ENCODE results near the gene CACNA1A. TPM values are rescaled to one million over a fixed set of nuclear protein-coding genes. Genes with fewer than 3 reads are reported as not detected.
A peak's percentile ranks its signal among the peaks of the same experiment; 100 is the strongest.

CACNA1A gene
- total and polyA plus RNA-seq, 3 experiments from 2014 or later = 0.20 to 0.42 TPM; not detected in 1

- H3K27me3 Mint-ChIP-seq = no peaks in the 10 kb centered on the region
- no peak overlapping the region for H3K27ac Mint-ChIP-seq
- H3K9me3 Mint-ChIP-seq = no peaks in the 10 kb centered on the region
- ChIA-PET POLR2A (no interaction called here), CTCF (interaction anchor here (0.6 to 4.6 kb wide), 7 partner anchors 8 to 237 kb away, joined by 3 to 30 read pairs (median 3); no protein-coding TSS in a partner anchor)
- Histone ChIP-seq H3K4me3 (ENCODE audit: low read length) (no peak overlapping the region), H3K4me1 (ENCODE audit: insufficient read depth, low read length) (no peaks in the 10 kb centered on the region), H3K36me3 (ENCODE audit: insufficient read depth, low read length) (no peaks in the 10 kb centered on the region), H3K27me3 (ENCODE audit: insufficient read depth, low read length, poor library complexity, severe bottlenecking) (no peaks in the 10 kb centered on the region), H3K27ac (ENCODE audit: low read depth, low read length) (no peak overlapping the region), H3K9me3 (ENCODE audit: low read length) (no peaks in the 10 kb centered on the region)
- H3K4me1 Mint-ChIP-seq = peaks cover 14 to 31% (median 20%) of the 10 kb centered on the region in 3 donors
- H3K4me3 Mint-ChIP-seq = no peak overlapping the region
- DNase-seq = no peak
- H3K36me3 Mint-ChIP-seq = no peaks in the 10 kb centered on the region
These were observed 292.1 kb downstream of the CACNA1A start for GRCh38 chr19:13214036-13214730.

GRCh38 chr19:13212759-13213330 lies 293.4 kb downstream of the CACNA1A start:
- Mint-ChIP-seq H3K36me3 (peaks cover 0 to 2% (median 0%) of the 10 kb centered on the region in 3 donors), H3K27me3 (no peaks in the 10 kb centered on the region), H3K4me3 (peak overlapping the region in 4 of 7 donors; percentile 20 to 87 (median 48)), H3K27ac (peak overlapping the region in 3 of 8 donors; percentile 0 to 91 (median 90)), H3K9me3 (no peaks in the 10 kb centered on the region), H3K4me1 (peaks cover 20 to 38% (median 25%) of the 10 kb centered on the region in 3 donors)
- no peaks in the 10 kb centered on the region for H3K4me1 ChIP-seq (ENCODE audit: insufficient read depth, low read length)
- H3K36me3 ChIP-seq (ENCODE audit: insufficient read depth, low read length) = no peaks in the 10 kb centered on the region
- no peak overlapping the region for H3K4me3 ChIP-seq (ENCODE audit: low read length)
- H3K9me3 ChIP-seq (ENCODE audit: low read length) = no peaks in the 10 kb centered on the region
- H3K27me3 ChIP-seq (ENCODE audit: insufficient read depth, low read length, poor library complexity, severe bottlenecking) = no peaks in the 10 kb centered on the region
- ChIA-PET POLR2A (interaction anchor here (0.6 to 1.4 kb wide), 2 partner anchors 63 to 149 kb away, joined by 3 to 8 read pairs; partner anchors contain the start of genes IER2 and STX10), CTCF (interaction anchor here (1.1 to 4.6 kb wide), 5 partner anchors 19 to 60 kb away, joined by 3 to 30 read pairs (median 5); no protein-coding TSS in a partner anchor)
- peak; percentile 55 to 83 (median 58) for DNase-seq
- no peak overlapping the region for H3K27ac ChIP-seq (ENCODE audit: low read depth, low read length)

GRCh38 chr19:13211426-13212308 lies 294.6 kb downstream of the CACNA1A start:
- H3K4me1 ChIP-seq (ENCODE audit: insufficient read depth, low read length) = no peaks in the 10 kb centered on the region
- peak overlapping the region in 1 of 7 donors; percentile 20 for H3K4me3 Mint-ChIP-seq
- H3K27me3 ChIP-seq (ENCODE audit: insufficient read depth, low read length, poor library complexity, severe bottlenecking) = no peaks in the 10 kb centered on the region
- H3K27me3 Mint-ChIP-seq = no peaks in the 10 kb centered on the region
- POLR2A ChIA-PET = interaction anchor here (0.8 to 1.4 kb wide), 2 partner anchors 56 to 62 kb away, joined by 3 read pairs; partner anchors contain the start of genes IER2 and STX10
- H3K36me3 Mint-ChIP-seq = peaks cover 0 to 2% (median 0%) of the 10 kb centered on the region in 3 donors
- no peak overlapping the region for H3K27ac ChIP-seq (ENCODE audit: low read depth, low read length)
- H3K36me3 ChIP-seq (ENCODE audit: insufficient read depth, low read length) = no peaks in the 10 kb centered on the region
- CTCF ChIA-PET = interaction anchor here (1.5 to 4.6 kb wide), 4 partner anchors 17 to 59 kb away, joined by 4 to 30 read pairs (median 9); no protein-coding TSS in a partner anchor
- DNase-seq = no peak
- H3K9me3 ChIP-seq (ENCODE audit: low read length) = no peaks in the 10 kb centered on the region
- no peaks in the 10 kb centered on the region for H3K9me3 Mint-ChIP-seq
- peak overlapping the region in 1 of 8 donors; percentile 86 for H3K27ac Mint-ChIP-seq
- H3K4me3 ChIP-seq (ENCODE audit: low read length) = no peak overlapping the region
- H3K4me1 Mint-ChIP-seq = peaks cover 22 to 38% (median 25%) of the 10 kb centered on the region in 3 donors

- Mint-ChIP-seq H3K4me1 (peaks cover 22 to 35% (median 23%) of the 10 kb centered on the region in 3 donors), H3K27ac (peak overlapping the region in 1 of 8 donors; percentile 86)
These were observed 295.3 kb downstream of the CACNA1A start for GRCh38 chr19:13210941-13211340.

GRCh38 chr19:13210339-13210775 lies 295.9 kb downstream of the CACNA1A start:
- Histone ChIP-seq H3K27ac (ENCODE audit: low read depth, low read length) (no peak overlapping the region), H3K9me3 (ENCODE audit: low read length) (no peaks in the 10 kb centered on the region), H3K4me1 (ENCODE audit: insufficient read depth, low read length) (no peaks in the 10 kb centered on the region), H3K27me3 (ENCODE audit: insufficient read depth, low read length, poor library complexity, severe bottlenecking) (no peaks in the 10 kb centered on the region), H3K4me3 (ENCODE audit: low read length) (no peak overlapping the region), H3K36me3 (ENCODE audit: insufficient read depth, low read length) (no peaks in the 10 kb centered on the region)
- H3K9me3 Mint-ChIP-seq = no peaks in the 10 kb centered on the region
- ChIA-PET CTCF (interaction anchor here (1.3 kb wide), 1 partner anchor 55 kb away, joined by 3 read pairs; no protein-coding TSS in a partner anchor), POLR2A (no interaction called here)
- no peak for DNase-seq
- H3K4me1 Mint-ChIP-seq = peaks cover 16 to 30% (median 18%) of the 10 kb centered on the region in 3 donors
- H3K4me3 Mint-ChIP-seq = peak overlapping the region in 1 of 7 donors; percentile 34
- no peaks in the 10 kb centered on the region for H3K27me3 Mint-ChIP-seq
- peak overlapping the region in 1 of 8 donors; percentile 74 for H3K27ac Mint-ChIP-seq
- H3K36me3 Mint-ChIP-seq = peaks cover 0 to 2% (median 0%) of the 10 kb centered on the region in 3 donors

More at GRCh38 chr19:13210941-13211340, 295.3 kb downstream of the CACNA1A start:
- H3K4me1 ChIP-seq (ENCODE audit: insufficient read depth, low read length) = no peaks in the 10 kb centered on the region
- H3K4me3 ChIP-seq (ENCODE audit: low read length) = no peak overlapping the region
- no peaks in the 10 kb centered on the region for H3K9me3 ChIP-seq (ENCODE audit: low read length)
- no peaks in the 10 kb centered on the region for H3K27me3 ChIP-seq (ENCODE audit: insufficient read depth, low read length, poor library complexity, severe bottlenecking)
- Mint-ChIP-seq H3K27me3 (no peaks in the 10 kb centered on the region), H3K9me3 (no peaks in the 10 kb centered on the region), H3K36me3 (peaks cover 0 to 2% (median 0%) of the 10 kb centered on the region in 3 donors), H3K4me3 (peak overlapping the region in 1 of 7 donors; percentile 34)
- DNase-seq = no peak
- no peaks in the 10 kb centered on the region for H3K36me3 ChIP-seq (ENCODE audit: insufficient read depth, low read length)
- H3K27ac ChIP-seq (ENCODE audit: low read depth, low read length) = no peak overlapping the region
- POLR2A ChIA-PET = interaction anchor here (0.8 kb wide), 1 partner anchor 56 kb away, joined by 3 read pairs; no protein-coding TSS in a partner anchor
- CTCF ChIA-PET = no interaction called here

- DNase-seq = no peak
- Histone ChIP-seq H3K4me1 (ENCODE audit: insufficient read depth, low read length) (no peaks in the 10 kb centered on the region), H3K27ac (ENCODE audit: low read depth, low read length) (no peak overlapping the region)
These were observed 296.6 kb downstream of the CACNA1A start for GRCh38 chr19:13209484-13210338.

More at GRCh38 chr19:13209484-13210338, 296.6 kb downstream of the CACNA1A start:
- Mint-ChIP-seq H3K36me3 (peaks cover 0 to 2% (median 0%) of the 10 kb centered on the region in 3 donors), H3K4me1 (peaks cover 15 to 30% (median 18%) of the 10 kb centered on the region in 3 donors), H3K27me3 (no peaks in the 10 kb centered on the region), H3K27ac (peak overlapping the region in 2 of 8 donors; percentile 22 to 63), H3K4me3 (peak overlapping the region in 6 of 7 donors; percentile 38 to 67 (median 53)), H3K9me3 (no peaks in the 10 kb centered on the region)
- H3K9me3 ChIP-seq (ENCODE audit: low read length) = no peaks in the 10 kb centered on the region
- POLR2A ChIA-PET = interaction anchor here (0.6 kb wide), 1 partner anchor 28 kb away, joined by 3 read pairs; no protein-coding TSS in a partner anchor
- no peak overlapping the region for H3K4me3 ChIP-seq (ENCODE audit: low read length)
- no peaks in the 10 kb centered on the region for H3K36me3 ChIP-seq (ENCODE audit: insufficient read depth, low read length)
- CTCF ChIA-PET = interaction anchor here (1.3 kb wide), 1 partner anchor 55 kb away, joined by 3 read pairs; no protein-coding TSS in a partner anchor
- H3K27me3 ChIP-seq (ENCODE audit: insufficient read depth, low read length, poor library complexity, severe bottlenecking) = no peaks in the 10 kb centered on the region
